Fibroblast of skin of abdomen (primary cell): ENCODE results near the gene STRAP.
"Not testable (repeated sequence)": the region's sequence is repeated elsewhere in the genome, so short reads cannot be mapped to it uniquely, and the experiment has no call there.

ENCODE experiments used
- DNase-seq: peaks from one replicate; pipeline ENCODE4 v3.0.0-alpha.2; 2013

STRAP gene

GRCh38 chr12:15928870-15929571 lies 46.8 kb downstream of the STRAP start:
- no peak for DNase-seq

GRCh38 chr12:15931590-15932053 lies 49.4 kb downstream of the STRAP start:
- DNase-seq: peak; percentile 10

GRCh38 chr12:15932327-15932726 lies 50.1 kb downstream of the STRAP start:
- no peak for DNase-seq

- no peak for DNase-seq
Observed at GRCh38 chr12:15932971-15933370, 50.8 kb downstream of the STRAP start.

GRCh38 chr12:15933751-15934150 lies 51.6 kb downstream of the STRAP start:
- DNase-seq: peak; percentile 30

GRCh38 chr12:15936751-15937150 lies 54.6 kb downstream of the STRAP start:
- DNase-seq: no peak

- no peak for DNase-seq
Observed at GRCh38 chr12:15937902-15938301, 55.7 kb downstream of the STRAP start.

GRCh38 chr12:15939111-15939510 lies 56.9 kb downstream of the STRAP start:
- DNase-seq: no peak

GRCh38 chr12:15942475-15942874 lies 60.3 kb downstream of the STRAP start:
- DNase-seq: no peak

GRCh38 chr12:15943519-15943918 lies 61.3 kb downstream of the STRAP start:
- DNase-seq: not testable (repeated sequence)

GRCh38 chr12:15948461-15948860 lies 66.3 kb downstream of the STRAP start:
- not testable (repeated sequence) for DNase-seq
